Measurements from ENCODE around the gene COLEC11. TPM values are rescaled to one million over a fixed set of nuclear protein-coding genes. Genes with fewer than 3 reads are reported as not detected.
A peak's percentile ranks its signal among the peaks of the same experiment; 100 is the strongest.

Gene COLEC11
- total and polyA plus RNA-seq, 2 of the 13 experiments (the other 11 are each of a cell fraction or from before 2014, with no cell fraction given), result 1.5 to 3.0 TPM

DNA sequence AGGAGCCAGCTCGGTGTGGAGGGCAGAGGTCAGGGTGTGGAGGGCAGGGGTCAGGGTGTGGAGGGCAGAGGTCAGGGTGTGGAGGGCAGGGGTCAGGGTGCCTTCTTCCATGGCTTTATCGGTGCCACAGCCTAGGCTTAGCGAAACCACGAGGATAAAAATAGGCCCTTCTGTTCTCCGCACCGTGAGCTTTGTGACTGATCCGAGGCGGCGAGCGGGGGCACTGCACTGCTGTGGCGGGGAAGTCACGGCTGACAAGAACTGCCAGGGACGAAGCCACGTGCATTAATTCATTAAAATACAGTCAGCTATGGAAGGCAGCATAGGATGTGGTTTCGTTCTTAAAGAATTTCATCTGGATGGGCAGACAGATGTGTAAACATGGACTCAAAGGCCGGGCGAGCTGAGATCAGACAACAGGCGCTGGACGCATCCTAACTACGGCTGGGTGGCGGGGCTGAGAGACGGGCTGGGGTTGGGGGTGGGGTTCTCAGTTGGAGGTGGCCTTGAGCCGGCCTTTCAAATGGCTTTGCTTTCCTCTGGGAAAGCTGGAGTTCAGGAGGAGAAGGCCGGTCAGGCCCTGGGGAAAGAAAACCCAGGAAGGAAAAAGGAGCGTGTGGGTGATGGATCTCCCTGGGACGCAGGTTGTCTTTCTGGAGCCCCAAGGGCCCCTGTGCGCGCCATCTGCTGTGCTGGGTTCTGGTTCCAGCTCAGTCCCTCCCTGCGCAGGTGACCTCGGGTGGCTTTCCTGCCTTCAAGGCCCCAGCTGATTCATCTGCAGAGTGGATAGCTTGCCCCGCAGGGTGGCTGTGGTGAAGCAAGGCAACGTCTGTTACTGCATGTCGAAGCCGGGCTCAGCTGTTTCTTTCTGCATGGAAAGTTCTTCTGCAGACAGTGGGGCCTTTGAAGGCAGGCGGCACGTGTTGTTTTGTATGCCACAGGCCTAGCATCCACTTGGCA is 62.1 kb downstream of the COLEC11 start (continued):
- TF ChIP-seq, protein P1, sequence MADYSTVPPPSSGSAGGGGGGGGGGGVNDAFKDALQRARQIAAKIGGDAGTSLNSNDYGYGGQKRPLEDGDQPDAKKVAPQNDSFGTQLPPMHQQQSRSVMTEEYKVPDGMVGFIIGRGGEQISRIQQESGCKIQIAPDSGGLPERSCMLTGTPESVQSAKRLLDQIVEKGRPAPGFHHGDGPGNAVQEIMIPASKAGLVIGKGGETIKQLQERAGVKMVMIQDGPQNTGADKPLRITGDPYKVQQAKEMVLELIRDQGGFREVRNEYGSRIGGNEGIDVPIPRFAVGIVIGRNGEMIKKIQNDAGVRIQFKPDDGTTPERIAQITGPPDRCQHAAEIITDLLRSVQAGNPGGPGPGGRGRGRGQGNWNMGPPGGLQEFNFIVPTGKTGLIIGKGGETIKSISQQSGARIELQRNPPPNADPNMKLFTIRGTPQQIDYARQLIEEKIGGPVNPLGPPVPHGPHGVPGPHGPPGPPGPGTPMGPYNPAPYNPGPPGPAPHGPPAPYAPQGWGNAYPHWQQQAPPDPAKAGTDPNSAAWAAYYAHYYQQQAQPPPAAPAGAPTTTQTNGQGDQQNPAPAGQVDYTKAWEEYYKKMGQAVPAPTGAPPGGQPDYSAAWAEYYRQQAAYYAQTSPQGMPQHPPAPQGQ (CRISPR knock-in tag; IDR thresholded peaks at IDR 0.05; ENCODE audit: borderline replicate concordance), result no peak
- peak; percentile 76 for TF ChIP-seq ATF7-NPFF (CRISPR knock-in tag; IDR thresholded peaks at IDR 0.05; ENCODE audit: low read depth)
- peak; percentile 53; the same call in 2 of the 3 replicates for TF ChIP-seq MXI1 (IDR thresholded peaks at IDR 0.05; ENCODE audit: borderline replicate concordance, low read depth, low read length)
- TF ChIP-seq THYN1 (CRISPR knock-in tag; IDR thresholded peaks at IDR 0.05; ENCODE audit: borderline replicate concordance, low read depth), result no peak
- no peak for TF ChIP-seq SETDB1 (CRISPR knock-in tag; IDR thresholded peaks at IDR 0.05; ENCODE audit: borderline replicate concordance)
- peak; percentile 8 for TF ChIP-seq TBL1XR1 (IDR thresholded peaks at IDR 0.05; ENCODE audit: borderline replicate concordance, low read length, partially characterized antibody)
- TF ChIP-seq ZNF598 (CRISPR knock-in tag; IDR thresholded peaks at IDR 0.05; ENCODE audit: borderline replicate concordance), result 0 out of 2 replicates have a peak, but pooled peaks have one; percentile 15
- TF ChIP-seq ZNF432 (CRISPR knock-in tag; IDR thresholded peaks at IDR 0.05; ENCODE audit: borderline replicate concordance), result no peak
- TF ChIP-seq HDAC6 (IDR thresholded peaks at IDR 0.05; ENCODE audit: low read depth, low read length), result no peak
- no peak for TF ChIP-seq SRSF4 (IDR thresholded peaks at IDR 0.05; ENCODE audit: low read depth, low read length, poor library complexity, severe bottlenecking)
- no peak for TF ChIP-seq ZNF567 (CRISPR knock-in tag; IDR thresholded peaks at IDR 0.05; ENCODE audit: borderline replicate concordance)
- TF ChIP-seq KDM5B (CRISPR knock-in tag; IDR thresholded peaks at IDR 0.05; ENCODE audit: borderline replicate concordance), result peak; percentile 55; the same call in 1 of the 2 replicates
- no peak for TF ChIP-seq TOPORS (CRISPR knock-in tag; IDR thresholded peaks at IDR 0.05)
- no peak for TF ChIP-seq PHF5A (CRISPR knock-in tag; IDR thresholded peaks at IDR 0.05; ENCODE audit: low read depth, unreplicated experiment)
- TF ChIP-seq KDM5A (IDR thresholded peaks at IDR 0.05; ENCODE audit: borderline replicate concordance, low read length), result no peak
- TF ChIP-seq, protein P2, sequence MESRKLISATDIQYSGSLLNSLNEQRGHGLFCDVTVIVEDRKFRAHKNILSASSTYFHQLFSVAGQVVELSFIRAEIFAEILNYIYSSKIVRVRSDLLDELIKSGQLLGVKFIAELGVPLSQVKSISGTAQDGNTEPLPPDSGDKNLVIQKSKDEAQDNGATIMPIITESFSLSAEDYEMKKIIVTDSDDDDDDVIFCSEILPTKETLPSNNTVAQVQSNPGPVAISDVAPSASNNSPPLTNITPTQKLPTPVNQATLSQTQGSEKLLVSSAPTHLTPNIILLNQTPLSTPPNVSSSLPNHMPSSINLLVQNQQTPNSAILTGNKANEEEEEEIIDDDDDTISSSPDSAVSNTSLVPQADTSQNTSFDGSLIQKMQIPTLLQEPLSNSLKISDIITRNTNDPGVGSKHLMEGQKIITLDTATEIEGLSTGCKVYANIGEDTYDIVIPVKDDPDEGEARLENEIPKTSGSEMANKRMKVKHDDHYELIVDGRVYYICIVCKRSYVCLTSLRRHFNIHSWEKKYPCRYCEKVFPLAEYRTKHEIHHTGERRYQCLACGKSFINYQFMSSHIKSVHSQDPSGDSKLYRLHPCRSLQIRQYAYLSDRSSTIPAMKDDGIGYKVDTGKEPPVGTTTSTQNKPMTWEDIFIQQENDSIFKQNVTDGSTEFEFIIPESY (CRISPR knock-in tag; IDR thresholded peaks at IDR 0.05), result peak; percentile 31; the same call in 1 of the 2 replicates
- TF ChIP-seq, protein P3, sequence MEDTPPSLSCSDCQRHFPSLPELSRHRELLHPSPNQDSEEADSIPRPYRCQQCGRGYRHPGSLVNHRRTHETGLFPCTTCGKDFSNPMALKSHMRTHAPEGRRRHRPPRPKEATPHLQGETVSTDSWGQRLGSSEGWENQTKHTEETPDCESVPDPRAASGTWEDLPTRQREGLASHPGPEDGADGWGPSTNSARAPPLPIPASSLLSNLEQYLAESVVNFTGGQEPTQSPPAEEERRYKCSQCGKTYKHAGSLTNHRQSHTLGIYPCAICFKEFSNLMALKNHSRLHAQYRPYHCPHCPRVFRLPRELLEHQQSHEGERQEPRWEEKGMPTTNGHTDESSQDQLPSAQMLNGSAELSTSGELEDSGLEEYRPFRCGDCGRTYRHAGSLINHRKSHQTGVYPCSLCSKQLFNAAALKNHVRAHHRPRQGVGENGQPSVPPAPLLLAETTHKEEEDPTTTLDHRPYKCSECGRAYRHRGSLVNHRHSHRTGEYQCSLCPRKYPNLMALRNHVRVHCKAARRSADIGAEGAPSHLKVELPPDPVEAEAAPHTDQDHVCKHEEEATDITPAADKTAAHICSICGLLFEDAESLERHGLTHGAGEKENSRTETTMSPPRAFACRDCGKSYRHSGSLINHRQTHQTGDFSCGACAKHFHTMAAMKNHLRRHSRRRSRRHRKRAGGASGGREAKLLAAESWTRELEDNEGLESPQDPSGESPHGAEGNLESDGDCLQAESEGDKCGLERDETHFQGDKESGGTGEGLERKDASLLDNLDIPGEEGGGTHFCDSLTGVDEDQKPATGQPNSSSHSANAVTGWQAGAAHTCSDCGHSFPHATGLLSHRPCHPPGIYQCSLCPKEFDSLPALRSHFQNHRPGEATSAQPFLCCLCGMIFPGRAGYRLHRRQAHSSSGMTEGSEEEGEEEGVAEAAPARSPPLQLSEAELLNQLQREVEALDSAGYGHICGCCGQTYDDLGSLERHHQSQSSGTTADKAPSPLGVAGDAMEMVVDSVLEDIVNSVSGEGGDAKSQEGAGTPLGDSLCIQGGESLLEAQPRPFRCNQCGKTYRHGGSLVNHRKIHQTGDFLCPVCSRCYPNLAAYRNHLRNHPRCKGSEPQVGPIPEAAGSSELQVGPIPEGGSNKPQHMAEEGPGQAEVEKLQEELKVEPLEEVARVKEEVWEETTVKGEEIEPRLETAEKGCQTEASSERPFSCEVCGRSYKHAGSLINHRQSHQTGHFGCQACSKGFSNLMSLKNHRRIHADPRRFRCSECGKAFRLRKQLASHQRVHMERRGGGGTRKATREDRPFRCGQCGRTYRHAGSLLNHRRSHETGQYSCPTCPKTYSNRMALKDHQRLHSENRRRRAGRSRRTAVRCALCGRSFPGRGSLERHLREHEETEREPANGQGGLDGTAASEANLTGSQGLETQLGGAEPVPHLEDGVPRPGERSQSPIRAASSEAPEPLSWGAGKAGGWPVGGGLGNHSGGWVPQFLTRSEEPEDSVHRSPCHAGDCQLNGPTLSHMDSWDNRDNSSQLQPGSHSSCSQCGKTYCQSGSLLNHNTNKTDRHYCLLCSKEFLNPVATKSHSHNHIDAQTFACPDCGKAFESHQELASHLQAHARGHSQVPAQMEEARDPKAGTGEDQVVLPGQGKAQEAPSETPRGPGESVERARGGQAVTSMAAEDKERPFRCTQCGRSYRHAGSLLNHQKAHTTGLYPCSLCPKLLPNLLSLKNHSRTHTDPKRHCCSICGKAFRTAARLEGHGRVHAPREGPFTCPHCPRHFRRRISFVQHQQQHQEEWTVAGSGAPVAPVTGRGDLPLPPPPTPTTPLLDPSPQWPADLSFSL (CRISPR knock-in tag; IDR thresholded peaks at IDR 0.05), result peak; percentile 24; the same call in 1 of the 2 replicates
